ENCODE results near the gene OAS2. TPM values are rescaled to one million over a fixed set of nuclear protein-coding genes. Genes with fewer than 3 reads are reported as not detected.
A peak's percentile ranks its signal among the peaks of the same experiment; 100 is the strongest.

OAS2 gene
- total RNA-seq, 4 donors from 2014 or later: 1.2 to 4.2 (median 3.2) TPM

- no peaks in the 10 kb centered on the region for H3K9me3 ChIP-seq
- H3K36me3 ChIP-seq: no peaks in the 10 kb centered on the region
- H3K27me3 ChIP-seq: peaks cover 13% of the 10 kb centered on the region
- TF ChIP-seq EP300 (IDR thresholded peaks at IDR 0.05): no peak
- peaks cover 10% of the 10 kb centered on the region for H3K4me1 ChIP-seq
- no peak overlapping the region for H3K4me3 ChIP-seq
- no peak overlapping the region for H3K27ac ChIP-seq
- 64% methylated on average over 4 of the region's 4 CpGs for WGBS
- no peak for DNase-seq (ENCODE audit: low spot score in 2 of 2)
Observed at GRCh38 chr12:113039911-113040445, 61.7 kb downstream of the OAS2 start.

GRCh38 chr12:113040722-113041171, 62.4 kb downstream of the OAS2 start:
- H3K4me1 ChIP-seq: peaks cover 10% of the 10 kb centered on the region
- no peaks in the 10 kb centered on the region for H3K9me3 ChIP-seq
- peak overlapping the region; percentile 29 for H3K27ac ChIP-seq
- no peak overlapping the region for H3K4me3 ChIP-seq
- H3K36me3 ChIP-seq: no peaks in the 10 kb centered on the region
- 71% methylated on average over 4 of the region's 7 CpGs for WGBS
- peak; percentile 82 to 86 for DNase-seq (ENCODE audit: low spot score in 2 of 2)
- H3K27me3 ChIP-seq: peaks cover 18% of the 10 kb centered on the region
- TF ChIP-seq CTCF (IDR thresholded peaks at IDR 0.05) (no peak), POLR2AphosphoS5 (IDR thresholded peaks at IDR 0.05) (peak in 1 of 3 donors; percentile 21)

GRCh38 chr12:113041560-113041959, 63.2 kb downstream of the OAS2 start:
- Histone ChIP-seq H3K27me3 (peaks cover 18% of the 10 kb centered on the region), H3K4me1 (peaks cover 10% of the 10 kb centered on the region), H3K4me3 (no peak overlapping the region), H3K36me3 (no peaks in the 10 kb centered on the region), H3K9me3 (no peaks in the 10 kb centered on the region), H3K27ac (no peak overlapping the region)
- no peak for DNase-seq (ENCODE audit: low spot score in 2 of 2)
- TF ChIP-seq POLR2A (IDR thresholded peaks at IDR 0.05) (no peak), POLR2AphosphoS5 (IDR thresholded peaks at IDR 0.05) (no peak), CTCF (IDR thresholded peaks at IDR 0.05) (no peak), EP300 (IDR thresholded peaks at IDR 0.05) (no peak)
- WGBS: 80% methylated on average over 7 of the region's 7 CpGs

- Histone ChIP-seq H3K36me3 (no peaks in the 10 kb centered on the region), H3K27ac (no peak overlapping the region), H3K9me3 (no peaks in the 10 kb centered on the region), H3K4me3 (no peak overlapping the region), H3K4me1 (peaks cover 10% of the 10 kb centered on the region), H3K27me3 (peaks cover 22% of the 10 kb centered on the region)
- 81% methylated on average over 8 of the region's 8 CpGs for WGBS
- no peak for DNase-seq (ENCODE audit: low spot score in 2 of 2)
- TF ChIP-seq POLR2A (IDR thresholded peaks at IDR 0.05) (no peak), CTCF (IDR thresholded peaks at IDR 0.05) (no peak)
Observed at GRCh38 chr12:113043240-113043639, 64.9 kb downstream of the OAS2 start.

- Histone ChIP-seq H3K4me1 (peaks cover 10% of the 10 kb centered on the region), H3K36me3 (no peaks in the 10 kb centered on the region), H3K27me3 (peaks cover 22% of the 10 kb centered on the region), H3K27ac (no peak overlapping the region), H3K9me3 (no peaks in the 10 kb centered on the region), H3K4me3 (no peak overlapping the region)
- WGBS: 74% methylated on average over 3 of the region's 3 CpGs
- no peak for DNase-seq (ENCODE audit: low spot score in 2 of 2)
- no peak for TF ChIP-seq POLR2A (IDR thresholded peaks at IDR 0.05)
Observed at GRCh38 chr12:113044516-113044915, 66.2 kb downstream of the OAS2 start.

- no peak for DNase-seq (ENCODE audit: low spot score in 2 of 2)
- TF ChIP-seq POLR2A (IDR thresholded peaks at IDR 0.05): no peak
- TF ChIP-seq POLR2AphosphoS5 (IDR thresholded peaks at IDR 0.05): no peak
- TF ChIP-seq CTCF (IDR thresholded peaks at IDR 0.05): peak; percentile 79 to 80
- WGBS: 10% methylated on average over 6 of the region's 6 CpGs
- Histone ChIP-seq H3K27me3 (peaks cover 22% of the 10 kb centered on the region), H3K4me1 (no peaks in the 10 kb centered on the region), H3K9me3 (no peaks in the 10 kb centered on the region), H3K27ac (no peak overlapping the region), H3K36me3 (no peaks in the 10 kb centered on the region), H3K4me3 (no peak overlapping the region)
Observed at GRCh38 chr12:113048716-113049127, 70.4 kb downstream of the OAS2 start.

Data from suprapubic skin (tissue), 4 donors.